Liver (tissue), 3 donors: ENCODE data around the gene SPTLC2.

Experiments
- FOXA1 ChIP-seq: IDR thresholded peaks from 2 replicates; pipeline ENCODE4 v1.6.1; 2016; ENCODE audit warnings: antibody characterized with exemption
- SP1 ChIP-seq: IDR thresholded peaks from 2 replicates; pipeline ENCODE4 v1.6.1; 2018; ENCODE audit warnings: antibody characterized with exemption, mild to moderate bottlenecking
- TAF1 ChIP-seq: conservative IDR thresholded peaks from 2 replicates; pipeline ENCODE4 v1.6.1; 2016; ENCODE audit warnings: antibody characterized with exemption, mild to moderate bottlenecking
- YY1 ChIP-seq: IDR thresholded peaks from 2 replicates; pipeline ENCODE4 v1.6.1; 2016; ENCODE audit warnings: antibody characterized with exemption, mild to moderate bottlenecking
- TF ChIP-seq, protein P1 (sequence below): IDR thresholded peaks from 2 replicates; pipeline ENCODE4 v1.6.1; 2016; ENCODE audit warnings: antibody characterized with exemption
- TF ChIP-seq, protein P2 (sequence below): fragments of 150-350 bp; IDR thresholded peaks from 2 replicates; pipeline ENCODE4 v1.5.1; 2017; ENCODE audit warnings: improper control_type of control experiment, low read depth, low read length; ENCODE audit not compliant: missing input control
- TF ChIP-seq, protein P3 (sequence below): IDR thresholded peaks from 2 replicates; pipeline ENCODE4 v1.6.1; 2016; ENCODE audit warnings: antibody characterized with exemption
- TF ChIP-seq, protein P4 (sequence below): IDR thresholded peaks from 2 replicates; pipeline ENCODE4 v1.6.1; 2016; ENCODE audit warnings: antibody characterized with exemption
- TF ChIP-seq, protein P5 (sequence below): IDR thresholded peaks from 2 replicates; pipeline ENCODE4 v1.6.1; 2016; ENCODE audit warnings: antibody characterized with exemption, mild to moderate bottlenecking
- donor health status: healthy.
- donor health status: healthy.

DNA sequence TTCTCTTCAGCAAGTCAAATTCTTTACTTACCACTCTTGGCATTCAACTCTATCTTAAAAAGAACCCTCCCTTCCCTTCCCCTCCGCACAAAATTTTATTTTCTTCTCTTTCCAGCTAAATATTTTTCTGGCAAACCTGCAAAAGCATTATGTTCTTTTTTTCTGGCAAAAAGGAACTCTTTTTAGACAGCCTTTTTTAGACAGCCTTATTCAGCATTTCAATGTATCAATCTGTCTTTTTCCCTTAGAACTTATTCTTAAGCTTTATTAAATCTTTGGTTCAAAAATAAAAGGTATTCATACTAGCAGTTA lies 50.5 kb downstream of the SPTLC2 start:
- TF ChIP-seq YY1 (no peak), FOXA1 (no peak), SP1 (no peak), TAF1 (no peak)
- TF ChIP-seq, protein P1, sequence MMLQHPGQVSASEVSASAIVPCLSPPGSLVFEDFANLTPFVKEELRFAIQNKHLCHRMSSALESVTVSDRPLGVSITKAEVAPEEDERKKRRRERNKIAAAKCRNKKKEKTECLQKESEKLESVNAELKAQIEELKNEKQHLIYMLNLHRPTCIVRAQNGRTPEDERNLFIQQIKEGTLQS = no peak
- TF ChIP-seq, protein P2, sequence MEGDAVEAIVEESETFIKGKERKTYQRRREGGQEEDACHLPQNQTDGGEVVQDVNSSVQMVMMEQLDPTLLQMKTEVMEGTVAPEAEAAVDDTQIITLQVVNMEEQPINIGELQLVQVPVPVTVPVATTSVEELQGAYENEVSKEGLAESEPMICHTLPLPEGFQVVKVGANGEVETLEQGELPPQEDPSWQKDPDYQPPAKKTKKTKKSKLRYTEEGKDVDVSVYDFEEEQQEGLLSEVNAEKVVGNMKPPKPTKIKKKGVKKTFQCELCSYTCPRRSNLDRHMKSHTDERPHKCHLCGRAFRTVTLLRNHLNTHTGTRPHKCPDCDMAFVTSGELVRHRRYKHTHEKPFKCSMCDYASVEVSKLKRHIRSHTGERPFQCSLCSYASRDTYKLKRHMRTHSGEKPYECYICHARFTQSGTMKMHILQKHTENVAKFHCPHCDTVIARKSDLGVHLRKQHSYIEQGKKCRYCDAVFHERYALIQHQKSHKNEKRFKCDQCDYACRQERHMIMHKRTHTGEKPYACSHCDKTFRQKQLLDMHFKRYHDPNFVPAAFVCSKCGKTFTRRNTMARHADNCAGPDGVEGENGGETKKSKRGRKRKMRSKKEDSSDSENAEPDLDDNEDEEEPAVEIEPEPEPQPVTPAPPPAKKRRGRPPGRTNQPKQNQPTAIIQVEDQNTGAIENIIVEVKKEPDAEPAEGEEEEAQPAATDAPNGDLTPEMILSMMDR = no peak
- TF ChIP-seq, protein P3, sequence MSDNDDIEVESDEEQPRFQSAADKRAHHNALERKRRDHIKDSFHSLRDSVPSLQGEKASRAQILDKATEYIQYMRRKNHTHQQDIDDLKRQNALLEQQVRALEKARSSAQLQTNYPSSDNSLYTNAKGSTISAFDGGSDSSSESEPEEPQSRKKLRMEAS = no peak
- TF ChIP-seq, protein P4, sequence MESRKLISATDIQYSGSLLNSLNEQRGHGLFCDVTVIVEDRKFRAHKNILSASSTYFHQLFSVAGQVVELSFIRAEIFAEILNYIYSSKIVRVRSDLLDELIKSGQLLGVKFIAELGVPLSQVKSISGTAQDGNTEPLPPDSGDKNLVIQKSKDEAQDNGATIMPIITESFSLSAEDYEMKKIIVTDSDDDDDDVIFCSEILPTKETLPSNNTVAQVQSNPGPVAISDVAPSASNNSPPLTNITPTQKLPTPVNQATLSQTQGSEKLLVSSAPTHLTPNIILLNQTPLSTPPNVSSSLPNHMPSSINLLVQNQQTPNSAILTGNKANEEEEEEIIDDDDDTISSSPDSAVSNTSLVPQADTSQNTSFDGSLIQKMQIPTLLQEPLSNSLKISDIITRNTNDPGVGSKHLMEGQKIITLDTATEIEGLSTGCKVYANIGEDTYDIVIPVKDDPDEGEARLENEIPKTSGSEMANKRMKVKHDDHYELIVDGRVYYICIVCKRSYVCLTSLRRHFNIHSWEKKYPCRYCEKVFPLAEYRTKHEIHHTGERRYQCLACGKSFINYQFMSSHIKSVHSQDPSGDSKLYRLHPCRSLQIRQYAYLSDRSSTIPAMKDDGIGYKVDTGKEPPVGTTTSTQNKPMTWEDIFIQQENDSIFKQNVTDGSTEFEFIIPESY = no peak
- TF ChIP-seq, protein P5, sequence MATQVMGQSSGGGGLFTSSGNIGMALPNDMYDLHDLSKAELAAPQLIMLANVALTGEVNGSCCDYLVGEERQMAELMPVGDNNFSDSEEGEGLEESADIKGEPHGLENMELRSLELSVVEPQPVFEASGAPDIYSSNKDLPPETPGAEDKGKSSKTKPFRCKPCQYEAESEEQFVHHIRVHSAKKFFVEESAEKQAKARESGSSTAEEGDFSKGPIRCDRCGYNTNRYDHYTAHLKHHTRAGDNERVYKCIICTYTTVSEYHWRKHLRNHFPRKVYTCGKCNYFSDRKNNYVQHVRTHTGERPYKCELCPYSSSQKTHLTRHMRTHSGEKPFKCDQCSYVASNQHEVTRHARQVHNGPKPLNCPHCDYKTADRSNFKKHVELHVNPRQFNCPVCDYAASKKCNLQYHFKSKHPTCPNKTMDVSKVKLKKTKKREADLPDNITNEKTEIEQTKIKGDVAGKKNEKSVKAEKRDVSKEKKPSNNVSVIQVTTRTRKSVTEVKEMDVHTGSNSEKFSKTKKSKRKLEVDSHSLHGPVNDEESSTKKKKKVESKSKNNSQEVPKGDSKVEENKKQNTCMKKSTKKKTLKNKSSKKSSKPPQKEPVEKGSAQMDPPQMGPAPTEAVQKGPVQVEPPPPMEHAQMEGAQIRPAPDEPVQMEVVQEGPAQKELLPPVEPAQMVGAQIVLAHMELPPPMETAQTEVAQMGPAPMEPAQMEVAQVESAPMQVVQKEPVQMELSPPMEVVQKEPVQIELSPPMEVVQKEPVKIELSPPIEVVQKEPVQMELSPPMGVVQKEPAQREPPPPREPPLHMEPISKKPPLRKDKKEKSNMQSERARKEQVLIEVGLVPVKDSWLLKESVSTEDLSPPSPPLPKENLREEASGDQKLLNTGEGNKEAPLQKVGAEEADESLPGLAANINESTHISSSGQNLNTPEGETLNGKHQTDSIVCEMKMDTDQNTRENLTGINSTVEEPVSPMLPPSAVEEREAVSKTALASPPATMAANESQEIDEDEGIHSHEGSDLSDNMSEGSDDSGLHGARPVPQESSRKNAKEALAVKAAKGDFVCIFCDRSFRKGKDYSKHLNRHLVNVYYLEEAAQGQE = no peak
